Natural killer cell treated with Interleukin-12 subunit alpha and Interleukin-12 subunit beta and Interleukin-15 and Interleukin-18, amount 100 ng/mL, for 72 hours (primary cell): ENCODE measurements around the gene GPR15LG. TPM values are rescaled to one million over a fixed set of nuclear protein-coding genes. Genes with fewer than 3 reads are reported as not detected.
"Not testable (repeated sequence)": the region's sequence is repeated elsewhere in the genome, so short reads cannot be mapped to it uniquely, and the experiment has no call there.

ENCODE experiments used
- ATAC-seq, 2 donors: fragments of 150-1000 bp; cut with Tn5 transposase in 1 of 2; sonication (Bioruptor Pico), chemical (Tn5 transposase) in 1 of 2; 2 replicates each; pipeline ENCODE4 v1.10.0; 2021
- DNase-seq: peaks from one replicate; pipeline ENCODE4 v3.0.0; 2022; ENCODE audit warnings: low spot score
- H3K27ac Mint-ChIP-seq, 2 donors: 1 replicate in 1 of 2; 2 replicates in 1 of 2; pipeline ENCODE4 v1.8.0; 2022; ENCODE audit warnings: mixed read lengths in 2 of 2, mild to moderate bottlenecking in 1 of 2, moderate library complexity in 1 of 2
- H3K27me3 Mint-ChIP-seq, 2 donors: 1 replicate in 1 of 2; 2 replicates in 1 of 2; pipeline ENCODE4 v1.8.0; 2022; ENCODE audit warnings: mixed read lengths in 2 of 2
- H3K36me3 Mint-ChIP-seq: one replicate; pipeline ENCODE4 v1.8.0; 2022; ENCODE audit warnings: mixed read lengths
- H3K4me1 Mint-ChIP-seq, 2 donors: 1 replicate in 1 of 2; 2 replicates in 1 of 2; pipeline ENCODE4 v1.8.0; 2022; ENCODE audit warnings: low read depth in 2 of 2, mixed read lengths in 2 of 2, mild to moderate bottlenecking in 1 of 2
- H3K4me3 Mint-ChIP-seq: one replicate; pipeline ENCODE4 v1.8.0; 2022; ENCODE audit warnings: mixed read lengths
- H3K9me3 Mint-ChIP-seq: 2 replicates; pipeline ENCODE4 v1.8.0; 2022; ENCODE audit warnings: mixed read lengths
- total RNA-seq, 2 donors: library from RNA; stranded (reverse); gene quantifications; one replicate each; pipeline ENCODE4 v1.2.3, GENCODE V29; 2022

The GPR15LG gene
- not detected for total RNA-seq

DNA sequence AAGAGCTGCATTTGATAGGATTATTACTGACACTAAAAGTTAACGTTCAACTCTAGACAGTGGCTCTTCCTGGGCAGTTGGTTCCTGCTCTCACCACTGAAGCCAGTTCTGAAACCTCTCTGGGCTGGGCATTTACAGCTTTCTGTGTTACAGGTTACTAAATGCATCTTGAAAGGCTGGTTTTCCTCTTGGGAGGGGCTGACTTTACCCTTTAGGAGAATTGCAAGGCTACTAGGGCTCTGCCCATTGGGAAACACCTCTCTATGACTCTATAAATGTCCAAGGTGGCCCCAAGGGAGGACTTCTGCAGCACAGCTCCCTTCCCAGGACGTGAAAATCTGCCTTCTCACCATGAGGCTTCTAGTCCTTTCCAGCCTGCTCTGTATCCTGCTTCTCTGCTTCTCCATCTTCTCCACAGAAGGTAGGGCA is at the start of gene GPR15LG:
TSS of gene GPR15LG (plus strand) at position 301 of the 429 bp plus-strand sequence. CDS start at position 352, 51 bp downstream.
- no peak within 1 kb of the TSS for H3K27ac Mint-ChIP-seq
- H3K4me1 Mint-ChIP-seq = peaks cover 6 to 11% of the 10 kb centered on the region in 2 donors
- no peaks in the 10 kb centered on the region for H3K36me3 Mint-ChIP-seq
- H3K27me3 Mint-ChIP-seq = no peaks in the 10 kb centered on the region
- no peak within 1 kb of the TSS for H3K4me3 Mint-ChIP-seq
- no peaks in the 10 kb centered on the region for H3K9me3 Mint-ChIP-seq
- ATAC-seq (no peak), DNase-seq (no peak)

GRCh38 chr10:84125910-84126784 is 47.5 kb upstream of the GPR15LG start:
- Mint-ChIP-seq H3K27me3 (peaks cover 33 to 48% of the 10 kb centered on the region in 2 donors), H3K36me3 (peaks cover 12% of the 10 kb centered on the region)
- H3K9me3 Mint-ChIP-seq, DNase-seq, H3K27ac Mint-ChIP-seq, H3K4me3 Mint-ChIP-seq, ATAC-seq, H3K4me1 Mint-ChIP-seq: not testable (repeated sequence)

GRCh38 chr10:84126785-84127167 is 46.8 kb upstream of the GPR15LG start:
- ATAC-seq (no peak), DNase-seq (no peak)
- H3K4me1 Mint-ChIP-seq = no peaks in the 10 kb centered on the region
- peaks cover 12% of the 10 kb centered on the region for H3K36me3 Mint-ChIP-seq
- H3K4me3 Mint-ChIP-seq = no peak overlapping the region
- peaks cover 7% of the 10 kb centered on the region for H3K9me3 Mint-ChIP-seq
- H3K27ac Mint-ChIP-seq = no peak overlapping the region
- peaks cover 38 to 53% of the 10 kb centered on the region in 2 donors for H3K27me3 Mint-ChIP-seq

DNA sequence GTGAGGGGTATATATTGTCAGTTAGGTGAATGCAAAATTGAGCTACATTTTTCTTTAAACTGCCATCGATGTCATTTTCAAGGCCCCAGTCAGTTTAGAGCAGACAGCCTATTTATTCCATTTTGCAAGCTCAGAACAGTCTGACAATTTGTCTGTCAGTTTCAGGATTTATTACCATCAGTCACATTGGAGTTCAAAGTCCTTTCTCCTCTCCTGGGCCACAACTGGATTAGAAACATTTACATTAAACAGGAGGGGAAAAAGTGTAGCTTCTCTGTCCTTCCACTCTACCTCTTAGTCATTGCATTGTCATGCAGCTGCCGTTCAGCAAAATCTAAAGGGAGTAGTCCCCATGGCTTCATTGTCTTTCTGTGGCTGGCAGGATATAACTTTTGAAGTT is 37.8 kb upstream of the GPR15LG start:
- peaks cover 5% of the 10 kb centered on the region for H3K36me3 Mint-ChIP-seq
- H3K27me3 Mint-ChIP-seq = peaks cover 22 to 26% of the 10 kb centered on the region in 2 donors
- H3K27ac Mint-ChIP-seq = no peak overlapping the region
- no peaks in the 10 kb centered on the region for H3K9me3 Mint-ChIP-seq
- H3K4me1 Mint-ChIP-seq = peaks cover 11 to 19% of the 10 kb centered on the region in 2 donors
- no peak for DNase-seq
- no peak overlapping the region for H3K4me3 Mint-ChIP-seq
- no peak for ATAC-seq

DNA sequence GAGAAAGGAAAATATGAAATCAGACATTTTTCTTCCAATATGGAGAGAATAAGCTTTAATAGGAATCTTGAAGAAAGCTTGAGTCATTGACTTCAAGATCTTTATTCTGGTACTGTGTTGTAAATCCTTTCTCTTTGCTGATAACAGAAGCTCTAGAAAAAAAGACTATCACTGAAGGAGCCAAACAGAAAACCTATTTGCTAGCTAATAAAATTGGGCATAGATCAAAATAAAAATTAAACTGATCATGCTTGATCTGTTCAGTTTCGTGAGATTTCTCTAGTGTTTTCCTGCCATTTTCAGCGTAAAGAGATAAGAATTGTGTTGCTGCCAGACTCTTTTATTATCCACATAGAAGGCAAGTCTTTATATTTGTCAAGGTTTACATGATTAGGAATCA is 35.8 kb upstream of the GPR15LG start:
- peaks cover 12% of the 10 kb centered on the region for H3K36me3 Mint-ChIP-seq
- ATAC-seq = no peak
- H3K27ac Mint-ChIP-seq = peak overlapping the region; percentile 98
- no peak for DNase-seq
- no peaks in the 10 kb centered on the region for H3K9me3 Mint-ChIP-seq
- no peak overlapping the region for H3K4me3 Mint-ChIP-seq
- peaks cover 9 to 10% of the 10 kb centered on the region in 2 donors for H3K27me3 Mint-ChIP-seq
- peaks cover 20 to 30% of the 10 kb centered on the region in 2 donors for H3K4me1 Mint-ChIP-seq

DNA sequence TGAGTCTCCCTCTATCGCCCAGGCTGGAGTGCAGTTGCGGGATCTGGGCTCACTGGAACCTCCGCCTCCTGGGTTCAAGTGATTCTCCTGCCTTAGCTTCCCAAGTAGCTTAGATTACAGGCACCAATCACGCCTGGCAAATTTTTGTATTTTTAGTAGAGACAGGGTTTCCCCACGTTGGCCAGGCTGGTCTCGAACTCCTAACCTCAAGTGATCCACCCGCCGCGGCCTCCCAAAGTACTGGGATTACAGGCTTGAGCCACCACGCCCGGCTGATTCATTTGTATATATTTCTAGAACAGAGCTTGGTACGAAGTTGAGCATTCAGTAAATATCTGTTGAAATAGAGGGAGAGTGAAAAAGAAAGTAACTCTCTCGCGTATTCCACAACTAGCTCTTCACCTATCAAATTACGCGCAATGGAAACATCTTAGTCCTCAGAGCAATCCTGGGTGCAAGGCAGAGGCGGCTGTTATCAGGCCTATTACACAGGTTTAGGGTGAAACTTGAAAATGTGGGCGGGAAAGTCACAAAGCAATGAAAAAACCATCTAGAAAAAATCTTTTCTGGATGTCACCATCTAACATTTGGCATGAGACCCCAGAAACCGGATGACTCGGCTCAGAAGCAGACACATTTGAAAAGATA is 35.0 kb upstream of the GPR15LG start:
- peaks cover 23 to 35% of the 10 kb centered on the region in 2 donors for H3K4me1 Mint-ChIP-seq
- peaks cover 8 to 9% of the 10 kb centered on the region in 2 donors for H3K27me3 Mint-ChIP-seq
- H3K27ac Mint-ChIP-seq = peak overlapping the region; percentile 98

GRCh38 chr10:84139126-84140035 is 34.2 kb upstream of the GPR15LG start, which contains the start of gene GHITM:
GHITM (plus strand) TSS chr10:84139509; CDS start chr10:84141501, 1,992 bp downstream.
- Mint-ChIP-seq H3K4me1 (peaks cover 23 to 38% of the 10 kb centered on the region in 2 donors), H3K4me3 (peak within 1 kb of the TSS; percentile 94), H3K27ac (peak within 1 kb of the TSS; percentile 98), H3K36me3 (peaks cover 21% of the 10 kb centered on the region), H3K27me3 (peaks cover 1 to 4% of the 10 kb centered on the region in 2 donors), H3K9me3 (no peaks in the 10 kb centered on the region)
- ATAC-seq = peak; percentile 96 to 98
- peak; percentile 98 for DNase-seq

More for the DNA sequence above, 35.0 kb upstream of the GPR15LG start:
- ATAC-seq = peak in 1 of 2 donors; percentile 4
- H3K9me3 Mint-ChIP-seq = no peaks in the 10 kb centered on the region
- H3K4me3 Mint-ChIP-seq = peak overlapping the region; percentile 94
- peaks cover 17% of the 10 kb centered on the region for H3K36me3 Mint-ChIP-seq
- no peak for DNase-seq

DNA sequence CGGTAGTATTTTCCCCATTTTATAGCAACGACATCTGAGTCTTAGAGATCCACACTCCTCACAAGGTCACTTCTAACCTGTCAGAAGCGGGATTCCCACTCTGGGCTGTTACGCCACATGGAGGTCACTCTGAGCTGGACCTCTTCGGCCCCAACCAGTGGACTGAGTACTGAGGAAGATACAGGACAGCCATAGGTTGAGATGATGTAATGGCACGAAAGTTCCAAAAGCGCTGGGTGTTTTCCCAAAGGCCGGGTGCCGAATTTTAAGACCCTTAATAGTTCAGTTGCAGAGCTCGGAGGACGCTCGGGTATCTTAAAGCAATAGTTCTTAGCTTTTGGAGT is 33.6 kb upstream of the GPR15LG start:
- peaks cover 23 to 38% of the 10 kb centered on the region in 2 donors for H3K4me1 Mint-ChIP-seq
- peaks cover 22% of the 10 kb centered on the region for H3K36me3 Mint-ChIP-seq
- H3K4me3 Mint-ChIP-seq = peak overlapping the region; percentile 94
- no peak for ATAC-seq
- H3K9me3 Mint-ChIP-seq = no peaks in the 10 kb centered on the region
- peaks cover 0 to 4% of the 10 kb centered on the region in 2 donors for H3K27me3 Mint-ChIP-seq
- DNase-seq = no peak
- peak overlapping the region; percentile 98 for H3K27ac Mint-ChIP-seq

DNA sequence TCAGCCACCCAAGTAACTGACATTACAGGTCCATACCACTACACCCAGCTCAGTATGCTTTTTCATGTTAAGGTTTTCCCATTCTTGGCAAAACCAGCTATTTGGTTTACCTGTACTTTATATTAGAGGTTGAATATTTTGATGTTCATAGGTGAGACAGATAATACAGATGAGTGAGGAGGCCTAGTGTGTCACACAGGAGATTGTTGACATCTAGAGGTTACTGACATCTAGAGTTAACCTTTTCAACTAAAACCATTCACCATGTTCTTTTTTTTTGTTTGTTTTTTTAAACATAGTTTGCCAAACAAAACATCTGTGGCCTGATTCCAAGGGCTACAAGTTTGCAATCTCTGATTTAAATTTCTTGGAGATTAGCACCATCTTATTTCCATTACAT is 26.3 kb upstream of the GPR15LG start:
- no peak for DNase-seq
- H3K27ac Mint-ChIP-seq = no peak overlapping the region
- no peaks in the 10 kb centered on the region for H3K27me3 Mint-ChIP-seq
- peaks cover 9 to 14% of the 10 kb centered on the region in 2 donors for H3K4me1 Mint-ChIP-seq
- H3K36me3 Mint-ChIP-seq = peaks cover 51% of the 10 kb centered on the region
- H3K4me3 Mint-ChIP-seq = no peak overlapping the region
- H3K9me3 Mint-ChIP-seq = no peaks in the 10 kb centered on the region
- ATAC-seq = no peak

- H3K4me3 Mint-ChIP-seq, H3K27ac Mint-ChIP-seq, H3K9me3 Mint-ChIP-seq, ATAC-seq, H3K27me3 Mint-ChIP-seq, DNase-seq: not testable (repeated sequence)
- peaks cover 9 to 14% of the 10 kb centered on the region in 2 donors for H3K4me1 Mint-ChIP-seq
- peaks cover 57% of the 10 kb centered on the region for H3K36me3 Mint-ChIP-seq
These were observed 25.5 kb upstream of the GPR15LG start for GRCh38 chr10:84148006-84148597.

DNA sequence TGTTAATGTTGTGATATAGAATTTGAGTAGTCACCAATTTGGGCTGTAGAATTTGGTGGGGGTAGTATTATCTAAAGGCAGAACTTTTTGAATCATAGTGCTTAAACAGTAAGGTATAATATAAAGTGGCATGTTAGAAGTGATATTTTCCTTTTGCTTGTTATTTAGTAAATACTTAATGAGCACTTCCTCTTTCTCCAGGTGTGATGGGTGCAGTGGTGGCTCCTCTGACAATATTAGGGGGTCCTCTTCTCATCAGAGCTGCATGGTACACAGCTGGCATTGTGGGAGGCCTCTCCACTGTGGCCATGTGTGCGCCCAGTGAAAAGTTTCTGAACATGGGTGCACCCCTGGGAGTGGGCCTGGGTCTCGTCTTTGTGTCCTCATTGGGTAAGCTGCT is 23.7 kb upstream of the GPR15LG start:
- Mint-ChIP-seq H3K27ac (no peak overlapping the region), H3K36me3 (peaks cover 55% of the 10 kb centered on the region)
- ATAC-seq = no peak

GRCh38 chr10:84152769-84153168 is 20.8 kb upstream of the GPR15LG start:
- Mint-ChIP-seq H3K36me3 (peaks cover 43% of the 10 kb centered on the region), H3K27me3 (no peaks in the 10 kb centered on the region), H3K4me3 (no peak overlapping the region), H3K4me1 (peaks cover 18 to 24% of the 10 kb centered on the region in 2 donors), H3K9me3 (no peaks in the 10 kb centered on the region), H3K27ac (peak overlapping the region; percentile 33 to 90)
- ATAC-seq = no peak
- no peak for DNase-seq

More for the DNA sequence above, 23.7 kb upstream of the GPR15LG start:
- H3K27me3 Mint-ChIP-seq = no peaks in the 10 kb centered on the region
- H3K4me1 Mint-ChIP-seq = peaks cover 6% of the 10 kb centered on the region in 2 donors
- no peaks in the 10 kb centered on the region for H3K9me3 Mint-ChIP-seq
- DNase-seq = no peak
- H3K4me3 Mint-ChIP-seq = no peak overlapping the region

GRCh38 chr10:84155521-84155920 is 18.1 kb upstream of the GPR15LG start:
- peaks cover 29% of the 10 kb centered on the region for H3K36me3 Mint-ChIP-seq
- H3K4me3 Mint-ChIP-seq = no peak overlapping the region
- no peaks in the 10 kb centered on the region for H3K9me3 Mint-ChIP-seq
- DNase-seq (no peak), ATAC-seq (no peak)
- peaks cover 36 to 41% of the 10 kb centered on the region in 2 donors for H3K4me1 Mint-ChIP-seq
- peak overlapping the region; percentile 9 to 90 for H3K27ac Mint-ChIP-seq
- peaks cover 0 to 7% of the 10 kb centered on the region in 2 donors for H3K27me3 Mint-ChIP-seq
